Esophagus (tissue), 2 donors: ENCODE results near the gene MPRIP. TPM values are rescaled to one million over a fixed set of nuclear protein-coding genes. Genes with fewer than 3 reads are reported as not detected.

Source experiments
- H3K27ac ChIP-seq, 2 donors: one replicate each; pipeline ENCODE4 v1.5.1; 2013; ENCODE audit warnings: low read depth in 2 of 2, mild to moderate bottlenecking in 2 of 2, inconsistent platforms in 1 of 2, low read length in 1 of 2, moderate library complexity in 1 of 2
- H3K27me3 ChIP-seq, 2 donors: one replicate each; pipeline ENCODE4 v1.6.1; 2013; ENCODE audit warnings: low read length in 2 of 2, control low read depth in 1 of 2, mild to moderate bottlenecking in 1 of 2; ENCODE audit not compliant: insufficient read depth in 2 of 2, control insufficient read depth in 1 of 2
- H3K36me3 ChIP-seq, 2 donors: one replicate each; pipeline ENCODE4 v1.6.1; 2013; ENCODE audit warnings: low read length in 1 of 2; ENCODE audit not compliant: control insufficient read depth in 2 of 2, insufficient read depth in 2 of 2
- H3K4me1 ChIP-seq, 2 donors: one replicate each; pipeline ENCODE4 v1.6.1; 2013; ENCODE audit warnings: low read length in 1 of 2; ENCODE audit not compliant: control insufficient read depth in 2 of 2, insufficient read depth in 2 of 2
- H3K4me3 ChIP-seq, 2 donors: one replicate each; pipeline ENCODE4 v1.5.1; 2013; ENCODE audit warnings: low read length in 2 of 2, mild to moderate bottlenecking in 2 of 2, low read depth in 1 of 2, moderate library complexity in 1 of 2
- H3K9me3 ChIP-seq, 2 donors: one replicate each; pipeline ENCODE4 v1.6.1; 2013; ENCODE audit warnings: mild to moderate bottlenecking in 2 of 2, low read depth in 1 of 2, low read length in 1 of 2, moderate library complexity in 1 of 2; ENCODE audit not compliant: control insufficient read depth in 2 of 2, insufficient read depth in 1 of 2
- WGBS, 2 donors: extraction: QIAGEN DNeasy Blood & Tissue Kit; methylation state at CpG; one replicate each; pipeline ENCODE4 v1.1.7; 2013; 5-methylcytosine and 5-hydroxymethylcytosine counted together
- polyA plus RNA-seq, 2 donors: library from polyadenylated mRNA; stranded (reverse); fragments of 200-250 nt; gene quantifications; one replicate each; pipeline ENCODE4 v1.2.3, GENCODE V29; 2013
- donor health status: healthy with polysubstance abuse.
- donor health status: Bipolar disorder and iron deficiency.

MPRIP gene
- polyA plus RNA-seq, 2 donors: 122 to 226 TPM

- Histone ChIP-seq H3K4me1 (no peaks in the 10 kb centered on the region), H3K36me3 (peaks cover 25 to 64% of the 10 kb centered on the region in 2 donors), H3K4me3 (no peak overlapping the region), H3K27ac (no peak overlapping the region), H3K27me3 (no peaks in the 10 kb centered on the region), H3K9me3 (no peaks in the 10 kb centered on the region)
- WGBS, 2 donors: 55 to 62% methylated on average over 9 of the region's 9 CpGs
Measured at GRCh38 chr17:17170346-17170985, 128.2 kb downstream of the MPRIP start.

GRCh38 chr17:17171186-17171585, 128.9 kb downstream of the MPRIP start:
- Histone ChIP-seq H3K27me3 (no peaks in the 10 kb centered on the region), H3K4me1 (no peaks in the 10 kb centered on the region), H3K9me3 (no peaks in the 10 kb centered on the region), H3K36me3 (peaks cover 26 to 63% of the 10 kb centered on the region in 2 donors), H3K4me3 (no peak overlapping the region), H3K27ac (no peak overlapping the region)
- 84 to 86% methylated on average over 7 of the region's 7 CpGs for WGBS, 2 donors

- Histone ChIP-seq H3K9me3 (no peaks in the 10 kb centered on the region), H3K27ac (no peak overlapping the region), H3K4me3 (no peak overlapping the region), H3K27me3 (no peaks in the 10 kb centered on the region), H3K4me1 (no peaks in the 10 kb centered on the region), H3K36me3 (peaks cover 26 to 66% of the 10 kb centered on the region in 2 donors)
- WGBS, 2 donors: 75% methylated on average over 26 of the region's 26 CpGs
Measured at GRCh38 chr17:17172001-17172939, 130.0 kb downstream of the MPRIP start.

DNA sequence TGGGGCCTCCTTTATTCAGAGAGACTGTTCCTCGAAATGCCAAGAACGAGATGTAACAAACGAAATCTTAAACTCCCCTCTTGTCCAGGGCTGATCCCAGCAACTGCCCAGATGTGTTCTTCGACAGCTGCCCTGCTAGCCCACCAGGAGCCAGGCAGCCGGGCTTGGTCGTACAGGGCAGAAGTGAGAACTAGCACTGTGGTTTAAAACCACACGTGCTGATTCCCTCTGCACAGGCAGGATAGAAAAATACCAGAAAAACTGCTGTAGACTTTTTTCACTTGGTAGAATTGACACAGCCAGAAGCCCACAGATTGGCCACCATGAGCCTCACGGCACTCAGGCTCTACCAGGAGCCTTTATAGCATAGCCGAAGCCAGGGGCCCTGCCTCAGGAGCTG, 130.7 kb downstream of the MPRIP start:
- no peaks in the 10 kb centered on the region for H3K4me1 ChIP-seq
- H3K27ac ChIP-seq: no peak overlapping the region
- no peaks in the 10 kb centered on the region for H3K27me3 ChIP-seq
- H3K9me3 ChIP-seq: no peaks in the 10 kb centered on the region
- H3K4me3 ChIP-seq: no peak overlapping the region
- 87% methylated on average over 9 of the region's 9 CpGs for WGBS, 2 donors
- H3K36me3 ChIP-seq: peaks cover 30 to 60% of the 10 kb centered on the region in 2 donors

DNA sequence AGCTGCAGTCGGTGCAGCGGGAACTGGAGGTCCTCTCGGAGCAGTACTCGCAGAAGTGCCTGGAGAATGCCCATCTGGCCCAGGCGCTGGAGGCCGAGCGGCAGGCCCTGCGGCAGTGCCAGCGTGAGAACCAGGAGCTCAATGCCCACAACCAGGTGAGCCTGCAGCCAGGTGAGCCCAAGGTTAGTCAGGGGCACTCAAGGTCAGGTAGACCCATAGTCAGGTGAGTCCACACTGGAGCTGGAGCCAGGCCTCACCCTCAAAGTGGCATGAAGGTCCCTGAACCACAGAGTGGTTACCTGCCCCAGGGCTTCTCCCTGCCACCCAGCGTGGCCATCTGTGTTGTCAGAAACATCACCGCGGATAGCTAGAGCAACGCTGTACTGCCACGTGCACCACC, 131.7 kb downstream of the MPRIP start:
- Histone ChIP-seq H3K27me3 (no peaks in the 10 kb centered on the region), H3K4me1 (no peaks in the 10 kb centered on the region), H3K27ac (no peak overlapping the region), H3K4me3 (no peak overlapping the region), H3K36me3 (peaks cover 30 to 60% of the 10 kb centered on the region in 2 donors), H3K9me3 (no peaks in the 10 kb centered on the region)
- WGBS, 2 donors: 76 to 94% methylated on average over 14 of the region's 14 CpGs

- 89 to 97% methylated on average over 8 of the region's 8 CpGs for WGBS, 2 donors
- Histone ChIP-seq H3K4me1 (peaks cover 0 to 4% of the 10 kb centered on the region in 2 donors), H3K36me3 (peaks cover 34 to 64% of the 10 kb centered on the region in 2 donors), H3K27ac (no peak overlapping the region), H3K9me3 (no peaks in the 10 kb centered on the region), H3K27me3 (no peaks in the 10 kb centered on the region), H3K4me3 (no peak overlapping the region)
Measured at GRCh38 chr17:17175340-17175739, 133.1 kb downstream of the MPRIP start.

DNA sequence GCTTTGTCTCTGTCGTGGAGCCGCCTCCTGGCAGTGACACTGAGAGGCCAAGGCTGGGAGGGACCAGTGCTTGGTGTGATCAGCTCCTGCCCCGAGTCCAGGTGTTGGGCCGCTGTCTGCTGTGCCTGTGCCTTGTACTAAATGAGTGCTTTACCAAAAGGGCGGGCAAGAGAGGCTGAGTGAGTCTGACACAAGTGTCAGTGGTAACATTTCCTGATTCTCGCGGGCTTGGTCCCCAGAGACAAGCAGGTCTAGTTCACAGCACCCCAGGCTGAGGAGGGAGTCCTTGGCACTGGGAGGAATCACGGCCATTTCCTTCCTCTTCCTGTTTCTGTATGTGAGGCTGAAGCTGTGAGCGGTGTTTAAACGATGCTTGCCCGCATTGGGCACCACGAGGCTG, 133.7 kb downstream of the MPRIP start:
- Histone ChIP-seq H3K27me3 (no peaks in the 10 kb centered on the region), H3K27ac (no peak overlapping the region), H3K36me3 (peaks cover 34 to 66% of the 10 kb centered on the region in 2 donors), H3K9me3 (no peaks in the 10 kb centered on the region), H3K4me3 (no peak overlapping the region), H3K4me1 (peaks cover 0 to 9% of the 10 kb centered on the region in 2 donors)
- WGBS, 2 donors: 75 to 77% methylated on average over 12 of the region's 12 CpGs

GRCh38 chr17:17176341-17176740, 134.1 kb downstream of the MPRIP start:
- no peaks in the 10 kb centered on the region for H3K9me3 ChIP-seq
- no peak overlapping the region for H3K4me3 ChIP-seq
- 92 to 95% methylated on average over 12 of the region's 12 CpGs for WGBS, 2 donors
- H3K27ac ChIP-seq: peak overlapping the region in 1 of 2 donors; percentile 6
- H3K27me3 ChIP-seq: no peaks in the 10 kb centered on the region
- H3K4me1 ChIP-seq: peaks cover 0 to 9% of the 10 kb centered on the region in 2 donors
- peaks cover 36 to 66% of the 10 kb centered on the region in 2 donors for H3K36me3 ChIP-seq

DNA sequence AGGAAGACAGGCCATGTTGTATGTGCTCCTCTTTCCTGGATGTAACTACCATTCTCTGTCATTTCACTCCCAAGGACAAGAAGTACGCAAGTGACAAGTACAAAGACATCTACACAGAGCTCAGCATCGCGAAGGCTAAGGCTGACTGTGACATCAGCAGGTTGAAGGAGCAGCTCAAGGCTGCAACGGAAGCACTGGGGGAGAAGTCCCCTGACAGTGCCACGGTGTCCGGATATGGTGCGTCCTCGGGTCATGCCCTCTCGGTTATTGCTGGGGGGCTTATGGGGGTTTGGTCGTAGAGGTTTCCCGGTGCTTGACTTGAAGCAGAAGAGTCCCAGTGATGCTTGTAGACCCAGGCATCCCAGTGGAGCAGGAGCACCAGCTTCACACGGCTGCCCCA, 134.9 kb downstream of the MPRIP start:
- no peak overlapping the region for H3K4me3 ChIP-seq
- H3K4me1 ChIP-seq: peaks cover 0 to 9% of the 10 kb centered on the region in 2 donors
- H3K27me3 ChIP-seq: no peaks in the 10 kb centered on the region
- no peak overlapping the region for H3K27ac ChIP-seq
- WGBS, 2 donors: 93% methylated on average over 12 of the region's 12 CpGs
- H3K9me3 ChIP-seq: no peaks in the 10 kb centered on the region
- H3K36me3 ChIP-seq: peaks cover 39 to 63% of the 10 kb centered on the region in 2 donors
